HFFc6 (cell line): ENCODE results near the gene KLF7. TPM values are rescaled to one million over a fixed set of nuclear protein-coding genes. Genes with fewer than 3 reads are reported as not detected.

Source experiments
- DNase-seq: peaks from one replicate; pipeline ENCODE4 v3.0.0-alpha.2; 2018
- H3K27ac Mint-ChIP-seq: 2 replicates; pipeline ENCODE4 v1.8.0; 2020; ENCODE audit warnings: mild to moderate bottlenecking, mixed read lengths
- H3K27me3 Mint-ChIP-seq: 2 replicates; pipeline ENCODE4 v1.8.0; 2021; ENCODE audit warnings: mild to moderate bottlenecking, moderate library complexity, mixed read lengths; ENCODE audit not compliant: insufficient read depth
- H3K36me3 Mint-ChIP-seq: 2 replicates; pipeline ENCODE4 v1.8.0; 2021; ENCODE audit warnings: low read depth, mixed read lengths
- H3K4me1 Mint-ChIP-seq: 2 replicates; pipeline ENCODE4 v1.8.0; 2020; ENCODE audit warnings: low read depth, mixed read lengths
- H3K4me3 Mint-ChIP-seq: 2 replicates; pipeline ENCODE4 v1.8.0; 2020; ENCODE audit warnings: mild to moderate bottlenecking, moderate library complexity, mixed read lengths
- H3K9me3 Mint-ChIP-seq: 2 replicates; pipeline ENCODE4 v1.8.0; 2020; ENCODE audit warnings: mild to moderate bottlenecking, mixed read lengths
- long read RNA-seq: library from polyadenylated mRNA; unstranded; transcript quantifications from one replicate; pipeline ENCODE4 v2.0.0, GENCODE V29; 2019
- total RNA-seq, 6 experiments: library from RNA; stranded (reverse); fragmentation: NEBNext Ultra II Directional; extraction: Animal tissue kit (Norgen Biotek cat#: 25700); gene quantifications; 2 replicates in 1 of 6; 3 replicates in 5 of 6; pipeline ENCODE4 v1.2.3, GENCODE V29; 2021
- TF ChIP-seq, protein P1 (sequence below): fragments of 200-600 bp; sonication (generic); IDR thresholded peaks from 2 replicates; pipeline ENCODE4 v1.5.0; 2021; ENCODE audit warnings: antibody characterized with exemption, mild to moderate bottlenecking

The KLF7 gene
- total RNA-seq = 10 to 100 TPM; 29.4 to 45.0 (median 34.0) TPM
- long read RNA-seq, full-length matches to known transcripts = 8 of 23 reads
- long read RNA-seq, partial matches to known transcripts = 2 of 23 reads
- long read RNA-seq, other reads (novel, unspliced or antisense) = 13 of 23 reads

GRCh38 chr2:207165121-207166038 is at the start of gene KLF7:
Gene KLF7, minus strand, starts transcription at chr2:207165948. Its CDS starts 380 bp downstream, at chr2:207165568.
- Mint-ChIP-seq H3K9me3 (no peaks in the 10 kb centered on the region), H3K36me3 (peaks cover 20% of the 10 kb centered on the region), H3K4me1 (peaks cover 48% of the 10 kb centered on the region), H3K27ac (peak within 1 kb of the TSS; percentile 98), H3K27me3 (peaks cover 8% of the 10 kb centered on the region), H3K4me3 (peak within 1 kb of the TSS; percentile 95)
- peak; percentile 44 for DNase-seq
- TF ChIP-seq, protein P1, sequence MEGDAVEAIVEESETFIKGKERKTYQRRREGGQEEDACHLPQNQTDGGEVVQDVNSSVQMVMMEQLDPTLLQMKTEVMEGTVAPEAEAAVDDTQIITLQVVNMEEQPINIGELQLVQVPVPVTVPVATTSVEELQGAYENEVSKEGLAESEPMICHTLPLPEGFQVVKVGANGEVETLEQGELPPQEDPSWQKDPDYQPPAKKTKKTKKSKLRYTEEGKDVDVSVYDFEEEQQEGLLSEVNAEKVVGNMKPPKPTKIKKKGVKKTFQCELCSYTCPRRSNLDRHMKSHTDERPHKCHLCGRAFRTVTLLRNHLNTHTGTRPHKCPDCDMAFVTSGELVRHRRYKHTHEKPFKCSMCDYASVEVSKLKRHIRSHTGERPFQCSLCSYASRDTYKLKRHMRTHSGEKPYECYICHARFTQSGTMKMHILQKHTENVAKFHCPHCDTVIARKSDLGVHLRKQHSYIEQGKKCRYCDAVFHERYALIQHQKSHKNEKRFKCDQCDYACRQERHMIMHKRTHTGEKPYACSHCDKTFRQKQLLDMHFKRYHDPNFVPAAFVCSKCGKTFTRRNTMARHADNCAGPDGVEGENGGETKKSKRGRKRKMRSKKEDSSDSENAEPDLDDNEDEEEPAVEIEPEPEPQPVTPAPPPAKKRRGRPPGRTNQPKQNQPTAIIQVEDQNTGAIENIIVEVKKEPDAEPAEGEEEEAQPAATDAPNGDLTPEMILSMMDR = no peak

DNA sequence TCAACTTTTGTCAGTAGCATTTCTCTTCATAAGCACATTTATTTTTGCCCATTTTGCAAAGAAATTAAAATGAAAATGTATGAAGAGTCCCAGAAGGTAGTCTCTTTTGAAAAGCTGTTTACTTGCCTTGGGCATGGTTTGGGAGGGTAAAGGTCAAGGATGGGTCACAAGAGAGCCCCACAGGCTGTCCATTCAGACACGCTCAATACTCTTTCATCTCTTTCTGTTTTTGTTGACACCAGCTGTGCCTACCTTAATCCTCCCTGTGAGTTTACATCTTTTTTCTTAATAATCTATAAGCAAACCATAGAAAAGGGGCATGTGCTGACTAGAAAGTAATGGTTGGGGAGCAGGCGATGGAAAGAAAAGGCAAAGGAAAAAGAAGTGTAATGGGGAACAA is 49.6 kb upstream of the KLF7 start:
- Mint-ChIP-seq H3K9me3 (no peaks in the 10 kb centered on the region), H3K27ac (no peak overlapping the region), H3K4me1 (peaks cover 12% of the 10 kb centered on the region), H3K4me3 (no peak overlapping the region), H3K27me3 (no peaks in the 10 kb centered on the region), H3K36me3 (no peaks in the 10 kb centered on the region)
- no peak for DNase-seq
- TF ChIP-seq, protein P1 = no peak

DNA sequence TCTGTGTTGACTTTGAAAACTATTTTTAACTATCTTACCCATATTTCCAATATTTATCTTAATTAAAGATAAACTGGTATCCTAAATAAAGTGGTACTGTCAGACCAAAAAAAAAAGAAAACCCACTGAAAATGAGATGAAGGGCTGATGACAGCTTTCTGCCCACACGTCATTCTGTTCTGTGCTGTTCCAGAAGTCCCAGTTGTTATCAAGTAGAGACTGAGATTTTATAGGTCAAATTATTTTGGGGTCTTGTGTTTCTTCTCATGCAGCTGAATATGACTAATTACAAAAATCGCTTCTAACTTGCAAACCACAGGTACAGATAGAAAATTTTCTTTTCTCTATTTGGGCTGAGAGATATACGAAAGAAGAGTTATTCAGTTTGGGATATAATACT is 48.7 kb upstream of the KLF7 start:
- H3K4me1 Mint-ChIP-seq = peaks cover 3% of the 10 kb centered on the region
- TF ChIP-seq, protein P1 = no peak
- H3K9me3 Mint-ChIP-seq = no peaks in the 10 kb centered on the region
- H3K27me3 Mint-ChIP-seq = no peaks in the 10 kb centered on the region
- H3K27ac Mint-ChIP-seq = no peak overlapping the region
- DNase-seq = no peak
- no peaks in the 10 kb centered on the region for H3K36me3 Mint-ChIP-seq
- no peak overlapping the region for H3K4me3 Mint-ChIP-seq

- no peaks in the 10 kb centered on the region; the same call in 1 of the 2 replicates for H3K27me3 Mint-ChIP-seq
- TF ChIP-seq, protein P1 = no peak
- DNase-seq = no peak
These were observed 40.3 kb upstream of the KLF7 start for GRCh38 chr2:207206011-207206410.

DNA sequence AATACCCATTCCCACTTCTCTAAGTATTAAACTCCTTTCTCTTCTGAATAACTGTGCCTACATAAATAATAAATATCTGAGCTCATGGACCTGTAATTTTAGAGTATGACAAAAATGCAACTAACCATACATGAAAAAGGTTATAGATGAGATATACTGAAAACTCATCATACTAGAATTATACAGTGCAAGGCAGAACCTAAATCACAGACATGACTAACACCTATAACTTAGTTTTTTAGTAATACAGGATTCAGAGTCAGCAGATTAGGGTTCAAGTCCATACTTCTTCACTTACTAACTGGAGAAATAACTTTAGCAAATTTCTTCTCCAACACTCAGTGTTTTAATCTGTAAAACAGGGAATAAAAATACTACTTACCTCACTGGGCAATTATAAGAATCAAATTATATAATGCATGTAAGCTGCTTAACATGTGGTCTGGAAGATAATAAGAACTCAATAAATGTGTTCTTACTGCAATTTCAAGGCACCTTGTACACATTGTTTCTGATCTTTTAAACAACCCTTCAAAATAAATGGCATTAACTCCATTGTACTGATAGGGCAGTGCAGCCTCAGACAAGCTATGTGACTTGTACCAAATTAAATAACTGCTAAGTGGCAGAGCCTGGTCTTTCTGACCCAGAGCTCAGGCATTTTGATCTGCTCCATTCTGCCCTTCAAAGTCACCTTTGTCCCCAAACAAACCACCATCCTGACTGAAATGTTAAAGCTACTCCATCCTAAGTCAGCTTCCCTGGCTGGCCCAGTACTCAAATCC is 39.6 kb upstream of the KLF7 start:
- TF ChIP-seq, protein P1 = no peak
- H3K4me3 Mint-ChIP-seq = no peak overlapping the region
- H3K36me3 Mint-ChIP-seq = no peaks in the 10 kb centered on the region
- DNase-seq = no peak
- no peak overlapping the region for H3K27ac Mint-ChIP-seq
- H3K4me1 Mint-ChIP-seq = no peaks in the 10 kb centered on the region
- H3K9me3 Mint-ChIP-seq = no peaks in the 10 kb centered on the region
- no peaks in the 10 kb centered on the region; the same call in 1 of the 2 replicates for H3K27me3 Mint-ChIP-seq

More at GRCh38 chr2:207206011-207206410, 40.3 kb upstream of the KLF7 start:
- H3K4me1 Mint-ChIP-seq = no peaks in the 10 kb centered on the region
- no peaks in the 10 kb centered on the region for H3K36me3 Mint-ChIP-seq
- H3K9me3 Mint-ChIP-seq = no peaks in the 10 kb centered on the region
- H3K4me3 Mint-ChIP-seq = no peak overlapping the region
- no peak overlapping the region for H3K27ac Mint-ChIP-seq
